ENCODE measurements around the gene ITPKA. TPM values are rescaled to one million over a fixed set of nuclear protein-coding genes. Genes with fewer than 3 reads are reported as not detected.
A peak's percentile ranks its signal among the peaks of the same experiment; 100 is the strongest.

ITPKA gene
- total and polyA plus RNA-seq, 2 of the 13 experiments (the other 11 are each of a cell fraction or from before 2014, with no cell fraction given), result 13.2 to 41.3 TPM

GRCh38 chr15:41517895-41518449, 24.3 kb downstream of the ITPKA start (continued):
- TF ChIP-seq ARID5B (CRISPR knock-in tag; IDR thresholded peaks at IDR 0.05) (no peak), ESRRA (CRISPR knock-in tag; IDR thresholded peaks at IDR 0.05; ENCODE audit: low read depth) (no peak), ZNF180 (CRISPR knock-in tag; IDR thresholded peaks at IDR 0.05; ENCODE audit: borderline replicate concordance, low read depth) (no peak), ZFX (CRISPR knock-in tag; IDR thresholded peaks at IDR 0.05; ENCODE audit: low read depth) (peak; percentile 16; the same call in 1 of the 2 replicates), ZBTB40 (IDR thresholded peaks at IDR 0.05) (no peak), ZBTB40 (CRISPR knock-in tag; IDR thresholded peaks at IDR 0.05) (no peak), NONO (IDR thresholded peaks at IDR 0.05) (no peak), NONO (CRISPR knock-in tag; conservative IDR thresholded peaks at IDR 0.05) (no peak), THAP9 (CRISPR knock-in tag; IDR thresholded peaks at IDR 0.05; ENCODE audit: borderline replicate concordance) (no peak), CCAR2 (optimal IDR thresholded peaks at IDR 0.05; ENCODE audit: low read depth, low read length) (no peak), ARNT (IDR thresholded peaks at IDR 0.05) (no peak), HNRNPK (IDR thresholded peaks at IDR 0.05; ENCODE audit: low read depth, low read length, poor library complexity, severe bottlenecking) (no peak), ZMAT3 (CRISPR knock-in tag; conservative IDR thresholded peaks at IDR 0.05) (0 out of 2 replicates have a peak, but pooled peaks have one; percentile 34)
